Esophagus muscularis mucosa (tissue), 4 donors: ENCODE measurements around the gene CLRN2. TPM values are rescaled to one million over a fixed set of nuclear protein-coding genes. Genes with fewer than 3 reads are reported as not detected.

Experiments
- DNase-seq: peaks from one replicate; pipeline ENCODE4 v3.0.0-alpha.2; 2017; ENCODE audit errors: extremely low spot score
- H3K27ac ChIP-seq, 4 donors: fragments of 200-600 bp; sonication (generic); replicated peaks in 1 of 4; 1 replicate in 3 of 4; 2 replicates in 1 of 4; pipeline ENCODE4 v1.5.1; 2016 to 2019; ENCODE audit warnings: mild to moderate bottlenecking in 1 of 4
- H3K27me3 ChIP-seq, 4 donors: fragments of 200-600 bp; sonication (generic); one replicate each; pipeline versions ENCODE4 v1.5.1 to v1.6.0; 2016 to 2019
- H3K36me3 ChIP-seq, 4 donors: fragments of 200-600 bp; sonication (generic); one replicate each; pipeline ENCODE4 v1.5.1; 2016 to 2019
- H3K4me1 ChIP-seq, 4 donors: fragments of 200-600 bp; sonication (generic); one replicate each; pipeline ENCODE4 v1.5.1; 2016 to 2019
- H3K4me3 ChIP-seq, 4 donors: fragments of 200-600 bp; sonication (generic); 1 replicate in 2 of 4; 2 replicates in 2 of 4; pipeline ENCODE4 v1.5.1; 2016 to 2019; ENCODE audit warnings: mild to moderate bottlenecking in 4 of 4, moderate library complexity in 1 of 4
- H3K9me3 ChIP-seq, 4 donors: fragments of 200-600 bp; sonication (generic); 1 replicate in 3 of 4; 2 replicates in 1 of 4; pipeline ENCODE4 v1.5.1; 2016 to 2019
- EP300 ChIP-seq: sonication (generic); formaldehyde crosslinking; IDR thresholded peaks from one replicate; pipeline ENCODE4 v1.6.1; 2017; ENCODE audit warnings: antibody characterized with exemption
- POLR2A ChIP-seq: fragments of 450-650 bp; IDR thresholded peaks from one replicate; pipeline ENCODE4 v1.6.1; 2017; ENCODE audit warnings: antibody characterized with exemption, moderate library complexity, mild to moderate bottlenecking, low read depth
- POLR2AphosphoS5 ChIP-seq, 2 donors: sonication (generic); formaldehyde crosslinking; IDR thresholded peaks; one replicate each; pipeline ENCODE4 v1.6.1; 2017; ENCODE audit warnings: antibody characterized with exemption in 2 of 2
- WGBS: methylation state at CpG from one replicate; pipeline ENCODE4 v1.1.5; 2018; 5-methylcytosine and 5-hydroxymethylcytosine counted together
- intact Hi-C: fragments of 100-400 bp; cut with DNase I; formaldehyde crosslinking; loops from one replicate; pipeline ENCODE4 v1.15.1; 2023
- total RNA-seq, 4 donors: library from RNA; depleted of rRNA; stranded (reverse); fragments of >200 nt; gene quantifications; one replicate each; pipeline versions ENCODE4 v1.1.0 to v1.2.1, GENCODE V29; 2016
- TF ChIP-seq, protein P1 (sequence below), 3 experiments: fragments of 200-600 bp in 2 of 3; fragments of 450-650 bp in 1 of 3; sonication (generic) in 2 of 3; IDR thresholded peaks; one replicate each; pipeline ENCODE4 v1.5.1; 2017 to 2019; ENCODE audit warnings: antibody characterized with exemption in 3 of 3, mild to moderate bottlenecking in 2 of 3, moderate library complexity in 1 of 3

Gene CLRN2
- total RNA-seq, 4 donors from 2014 or later = not detected

DNA sequence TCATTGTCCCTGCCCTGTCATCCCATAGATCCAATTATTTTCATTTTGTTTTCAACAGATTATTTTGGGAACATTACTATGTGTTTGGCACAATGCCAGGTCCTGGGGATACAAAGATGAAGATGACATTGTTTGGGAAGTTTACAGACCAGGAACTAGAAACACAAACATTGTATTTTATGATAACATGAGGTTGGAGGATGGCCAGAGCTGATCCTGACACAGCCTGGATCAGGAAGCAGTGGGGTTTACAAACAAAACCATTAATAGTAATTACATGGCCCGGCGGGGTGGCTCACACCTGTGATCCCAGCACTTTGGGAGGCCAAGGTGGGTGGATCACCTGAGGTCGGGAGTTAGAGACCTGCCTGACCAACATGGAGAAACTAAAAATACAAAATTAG, 29.9 kb downstream of the CLRN2 start:
- Histone ChIP-seq H3K9me3 (no peaks in the 10 kb centered on the region), H3K27me3 (no peaks in the 10 kb centered on the region), H3K4me1 (no peaks in the 10 kb centered on the region), H3K36me3 (no peaks in the 10 kb centered on the region), H3K27ac (no peak overlapping the region), H3K4me3 (no peak overlapping the region)
- no peak for DNase-seq
- intact Hi-C loops = loop anchor here (5.0 kb wide), 1 partner anchor 1047 kb away; no protein-coding TSS in a partner anchor
- TF ChIP-seq POLR2A (no peak), EP300 (no peak), POLR2AphosphoS5 (IDR thresholded peaks at IDR 0.05) (no peak)
- TF ChIP-seq, protein P1, sequence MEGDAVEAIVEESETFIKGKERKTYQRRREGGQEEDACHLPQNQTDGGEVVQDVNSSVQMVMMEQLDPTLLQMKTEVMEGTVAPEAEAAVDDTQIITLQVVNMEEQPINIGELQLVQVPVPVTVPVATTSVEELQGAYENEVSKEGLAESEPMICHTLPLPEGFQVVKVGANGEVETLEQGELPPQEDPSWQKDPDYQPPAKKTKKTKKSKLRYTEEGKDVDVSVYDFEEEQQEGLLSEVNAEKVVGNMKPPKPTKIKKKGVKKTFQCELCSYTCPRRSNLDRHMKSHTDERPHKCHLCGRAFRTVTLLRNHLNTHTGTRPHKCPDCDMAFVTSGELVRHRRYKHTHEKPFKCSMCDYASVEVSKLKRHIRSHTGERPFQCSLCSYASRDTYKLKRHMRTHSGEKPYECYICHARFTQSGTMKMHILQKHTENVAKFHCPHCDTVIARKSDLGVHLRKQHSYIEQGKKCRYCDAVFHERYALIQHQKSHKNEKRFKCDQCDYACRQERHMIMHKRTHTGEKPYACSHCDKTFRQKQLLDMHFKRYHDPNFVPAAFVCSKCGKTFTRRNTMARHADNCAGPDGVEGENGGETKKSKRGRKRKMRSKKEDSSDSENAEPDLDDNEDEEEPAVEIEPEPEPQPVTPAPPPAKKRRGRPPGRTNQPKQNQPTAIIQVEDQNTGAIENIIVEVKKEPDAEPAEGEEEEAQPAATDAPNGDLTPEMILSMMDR (IDR thresholded peaks at IDR 0.05) = no peak
- WGBS = 54% methylated on average over 3 of the region's 3 CpGs

GRCh38 chr4:17545374-17546140, 30.6 kb downstream of the CLRN2 start:
- Histone ChIP-seq H3K9me3 (no peaks in the 10 kb centered on the region), H3K36me3 (no peaks in the 10 kb centered on the region), H3K4me3 (no peak overlapping the region), H3K4me1 (no peaks in the 10 kb centered on the region), H3K27me3 (no peaks in the 10 kb centered on the region), H3K27ac (no peak overlapping the region)
- no peak for DNase-seq
- TF ChIP-seq, protein P1 (IDR thresholded peaks at IDR 0.05) = no peak
- no peak for TF ChIP-seq POLR2AphosphoS5 (IDR thresholded peaks at IDR 0.05)
- no peak for TF ChIP-seq EP300
- TF ChIP-seq POLR2A = no peak
- intact Hi-C loops = loop anchor here (5.0 kb wide), 1 partner anchor 1047 kb away; no protein-coding TSS in a partner anchor
- 69% methylated on average over 11 of the region's 11 CpGs for WGBS

DNA sequence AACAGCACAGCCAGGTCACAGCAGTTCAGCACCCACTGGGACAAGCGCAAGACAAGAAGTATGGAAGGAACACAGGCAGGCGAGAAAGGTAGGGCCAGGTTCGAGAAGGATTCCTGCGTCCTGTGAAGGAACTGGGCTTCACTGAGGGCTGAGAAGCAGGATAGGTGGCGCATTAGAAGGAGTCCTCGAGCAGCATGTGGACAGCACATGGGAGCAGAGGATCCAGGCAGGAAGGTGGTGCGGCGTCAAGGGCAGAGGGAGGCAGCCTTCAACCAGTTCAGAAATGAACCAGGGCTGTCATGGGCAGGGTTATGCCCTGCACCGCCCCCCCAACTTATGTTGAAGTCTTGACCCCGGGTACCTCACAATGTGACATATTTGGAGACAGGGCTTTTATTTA, 31.3 kb downstream of the CLRN2 start:
- intact Hi-C loops = loop anchor here (5.0 kb wide), 1 partner anchor 1046 kb away; no protein-coding TSS in a partner anchor
- DNase-seq = no peak
- Histone ChIP-seq H3K9me3 (no peaks in the 10 kb centered on the region), H3K36me3 (no peaks in the 10 kb centered on the region), H3K27me3 (no peaks in the 10 kb centered on the region), H3K27ac (no peak overlapping the region), H3K4me1 (no peaks in the 10 kb centered on the region), H3K4me3 (no peak overlapping the region)
- TF ChIP-seq POLR2A = no peak
- no peak for TF ChIP-seq POLR2AphosphoS5 (IDR thresholded peaks at IDR 0.05)
- TF ChIP-seq EP300 = no peak
- TF ChIP-seq, protein P1 (IDR thresholded peaks at IDR 0.05) = no peak
- 86% methylated on average over 9 of the region's 10 CpGs for WGBS

DNA sequence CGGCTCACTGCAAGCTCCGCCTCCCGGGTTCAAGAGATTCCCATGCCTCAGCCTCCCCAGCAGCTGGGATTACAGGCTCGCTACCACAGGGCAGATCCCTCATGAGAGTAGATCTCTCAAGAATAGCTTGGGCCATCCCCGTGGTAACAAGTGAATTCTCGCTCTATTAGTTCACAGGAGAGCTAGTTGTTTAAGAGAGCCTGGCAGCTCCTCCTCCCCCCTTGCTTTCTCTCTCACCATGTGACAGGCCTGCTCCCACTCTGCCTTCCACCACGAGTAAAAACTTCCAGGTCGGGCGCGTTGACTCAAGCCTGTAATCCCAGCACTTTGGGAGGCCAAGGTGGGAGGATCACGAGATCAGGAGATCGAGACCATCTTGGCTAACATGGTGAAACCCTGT, 31.7 kb downstream of the CLRN2 start:
- intact Hi-C loops = loop anchor here (5.0 kb wide), 1 partner anchor 1046 kb away; no protein-coding TSS in a partner anchor
- no peak for DNase-seq
- Histone ChIP-seq H3K9me3 (no peaks in the 10 kb centered on the region), H3K27ac (no peak overlapping the region), H3K36me3 (no peaks in the 10 kb centered on the region), H3K4me1 (no peaks in the 10 kb centered on the region), H3K4me3 (no peak overlapping the region), H3K27me3 (no peaks in the 10 kb centered on the region)
- WGBS = 73% methylated on average over 8 of the region's 12 CpGs
- no peak for TF ChIP-seq POLR2A
- TF ChIP-seq POLR2AphosphoS5 (IDR thresholded peaks at IDR 0.05) = no peak
- TF ChIP-seq EP300 = no peak
- TF ChIP-seq, protein P1 (IDR thresholded peaks at IDR 0.05) = no peak
